Measurements from ENCODE around the gene IFT122. TPM values are rescaled to one million over a fixed set of nuclear protein-coding genes. Genes with fewer than 3 reads are reported as not detected.
A peak's percentile ranks its signal among the peaks of the same experiment; 100 is the strongest.

The IFT122 gene
- total and polyA plus RNA-seq, 2 of the 4 experiments (the other 2 are of a cell fraction): 16.8 to 28.0 TPM

GRCh38 chr3:129526121-129526900 is 86.3 kb downstream of the IFT122 start:
- Histone ChIP-seq H4K5ac (ENCODE audit: low read depth, low read length) (no peak overlapping the region), H3K18ac (ENCODE audit: low read depth, low read length) (no peak overlapping the region), H3K9ac (ENCODE audit: low read depth, low read length) (no peak overlapping the region), H3K9me3 (ENCODE audit: control insufficient read depth, insufficient read depth, low read length) (no peaks in the 10 kb centered on the region), H3K4ac (ENCODE audit: low read depth, low read length) (no peak overlapping the region), H2BK20ac (ENCODE audit: low read depth, low read length) (no peak overlapping the region), H3K23ac (ENCODE audit: low read depth, low read length) (no peak overlapping the region), H3K4me2 (ENCODE audit: low read depth, low read length) (no peak overlapping the region), H3K36me3 (ENCODE audit: control insufficient read depth, insufficient read depth, low read length) (no peaks in the 10 kb centered on the region), H2AFZ (replicated peaks; ENCODE audit: low read length, poor library complexity) (no peak overlapping the region), H2BK15ac (ENCODE audit: low read depth, low read length) (no peak overlapping the region; the same call in 2 of the 3 replicates), H3K79me1 (ENCODE audit: low read depth in 1 of 2, low read length in 2 of 2) (no peaks in the 10 kb centered on the region), H3K56ac (ENCODE audit: extremely low read depth, insufficient read depth, low read length) (no peak overlapping the region), H3K9me1 (ENCODE audit: insufficient read depth, low read length) (peaks cover 8% of the 10 kb centered on the region), H2AK5ac (ENCODE audit: low read depth, low read length) (peak overlapping the region; percentile 13; the same call in 1 of the 2 replicates), H3K14ac (replicated peaks; ENCODE audit: low read depth, low read length) (no peak overlapping the region), H3K4me1 (ENCODE audit: control insufficient read depth, insufficient read depth, low read length) (peaks cover 13% of the 10 kb centered on the region), H3K27ac (ENCODE audit: insufficient read depth, low read length) (no peak overlapping the region), H4K91ac (ENCODE audit: insufficient read depth, low read depth, low read length) (no peak overlapping the region; the same call in 1 of the 2 replicates), H4K20me1 (ENCODE audit: insufficient read depth, low read length) (no peaks in the 10 kb centered on the region), H4K8ac (ENCODE audit: low read depth in 2 of 2, low read length in 2 of 2) (no peak overlapping the region), H2BK5ac (ENCODE audit: low read depth, low read length, poor library complexity, severe bottlenecking) (no peak overlapping the region), H2AK9ac (replicated peaks; ENCODE audit: low read depth, low read length, poor library complexity) (peak overlapping the region; percentile 80), H2BK120ac (ENCODE audit: low read depth, low read length) (no peak overlapping the region), H3K27me3 (ENCODE audit: control insufficient read depth, insufficient read depth, low read length) (no peaks in the 10 kb centered on the region), H3K4me3 (ENCODE audit: insufficient read depth, low read depth, low read length) (no peak overlapping the region)
- intact Hi-C loops (cut with micrococcal nuclease): no loop called here
- in situ Hi-C loops (cut with MboI; ENCODE audit: low sequenced_read_pairs): no loop called here
- dilution Hi-C loops (cut with HindIII; ENCODE audit: low sequenced_read_pairs, unreplicated experiment): no loop called here
- DNase-seq (peak; percentile 8), ATAC-seq (ENCODE audit: low read depth) (no peak)
- BruUV-seq (replicated peaks): no TSS peak
- CTCF ChIA-PET: no interaction called here
- POLR2A ChIA-PET (ENCODE audit: unreplicated experiment): no interaction called here
- 100% methylated on average over 2 of the region's 12 CpGs; no CpG with 5 or more reads in 1 of the 2 experiments for WGBS, 2 experiments (ENCODE audit: extremely low coverage in 2 of 2, insufficient read length in 1 of 2)
- TF ChIP-seq RAD21 (IDR thresholded peaks at IDR 0.05; ENCODE audit: low read length) (no peak), ELK1 (IDR thresholded peaks at IDR 0.05; ENCODE audit: borderline replicate concordance, low read depth, low read length) (no peak), NFE2L2 (IDR thresholded peaks at IDR 0.05; ENCODE audit: low read depth, low read length) (no peak), FOS (IDR thresholded peaks at IDR 0.05; ENCODE audit: low read depth, low read length) (no peak), MAZ (IDR thresholded peaks at IDR 0.05; ENCODE audit: borderline replicate concordance, low read depth, low read length) (no peak), SMC3 (IDR thresholded peaks at IDR 0.05; ENCODE audit: low read depth, low read length) (no peak), BHLHE40 (IDR thresholded peaks at IDR 0.05; ENCODE audit: low read depth, low read length) (no peak), CTCF (conservative IDR thresholded peaks at IDR 0.05; ENCODE audit: low read depth, low read length) (no peak), RFX5 (IDR thresholded peaks at IDR 0.05; ENCODE audit: low read depth, low read length) (no peak), CEBPB (IDR thresholded peaks at IDR 0.05; ENCODE audit: low read depth, low read length) (no peak), RCOR1 (IDR thresholded peaks at IDR 0.05; ENCODE audit: insufficient replicate concordance, low read length) (no peak), USF2 (IDR thresholded peaks at IDR 0.05; ENCODE audit: low read depth, low read length) (no peak), MXI1 (IDR thresholded peaks at IDR 0.05; ENCODE audit: borderline replicate concordance, low read depth, low read length) (no peak), POLR2A (IDR thresholded peaks at IDR 0.05; ENCODE audit: low read depth, low read length) (no peak), CHD1 (IDR thresholded peaks at IDR 0.05; ENCODE audit: low read depth, low read length) (no peak)

All from IMR-90 (cell line).